Psoas muscle (tissue), 8 donors: Measurements from ENCODE around the gene OR5K2. TPM values are rescaled to one million over a fixed set of nuclear protein-coding genes. Genes with fewer than 3 reads are reported as not detected.

Source experiments
- ATAC-seq, 4 donors: fragments of 200-7000 bp; cut with Tn5 transposase; one replicate each; pipeline ENCODE4 v1.9.1; 2020; ENCODE audit warnings: moderate library complexity in 3 of 4, mild to moderate bottlenecking in 2 of 4
- DNase-seq, 2 donors: peaks; one replicate each; pipeline ENCODE4 v3.0.0-alpha.2; 2020
- H3K27ac ChIP-seq: fragments of 200-600 bp; one replicate; pipeline ENCODE4 v1.8.0; 2022
- H3K27me3 ChIP-seq, 3 donors: fragments of 200-600 bp in 1 of 3; one replicate each; pipeline versions ENCODE4 v1.6.1 to v1.8.0; 2013 to 2022; ENCODE audit warnings: low read length in 2 of 3, mild to moderate bottlenecking in 2 of 3, moderate library complexity in 1 of 3; ENCODE audit not compliant: insufficient read depth in 3 of 3
- H3K36me3 ChIP-seq, 2 donors: fragments of 200-600 bp in 1 of 2; one replicate each; pipeline versions ENCODE4 v1.6.1 to v1.8.0; 2013 to 2022; ENCODE audit warnings: low read depth in 1 of 2, mild to moderate bottlenecking in 1 of 2, moderate library complexity in 1 of 2; ENCODE audit not compliant: insufficient read depth in 1 of 2
- H3K4me1 ChIP-seq: fragments of 200-600 bp; one replicate; pipeline ENCODE4 v1.8.0; 2022
- H3K4me3 ChIP-seq: fragments of 200-600 bp; one replicate; pipeline ENCODE4 v1.8.0; 2022; ENCODE audit warnings: mild to moderate bottlenecking
- H3K9me3 ChIP-seq: fragments of 200-600 bp; one replicate; pipeline ENCODE4 v1.8.0; 2022
- WGBS, 3 donors: extraction: QIAGEN DNeasy Blood & Tissue Kit; methylation state at CpG; one replicate each; pipeline versions ENCODE4 v1.1.6 to v1.1.7; 2013; 5-methylcytosine and 5-hydroxymethylcytosine counted together
- intact Hi-C, 2 donors: fragments of 100-400 bp; cut with DNase I; formaldehyde crosslinking; loops; one replicate each; pipeline versions ENCODE4 v1.11.0 to v1.14.2; 2022
- polyA plus RNA-seq, 3 donors: library from polyadenylated mRNA; stranded (reverse); fragments of 200-250 nt; gene quantifications; one replicate each; pipeline ENCODE4 v1.2.3, GENCODE V29; 2013
- total RNA-seq, 4 donors: library from RNA; stranded (reverse); fragmentation: NEBNext Ultra II Directional in 2 of 4; extraction: Animal tissue kit (Norgen Biotek cat#: 25700) in 2 of 4; gene quantifications; one replicate each; pipeline versions ENCODE4 v1.2.1 to v1.2.4, GENCODE V29; 2021 to 2023
- TF ChIP-seq, protein P1 (sequence below): fragments of 200-600 bp; IDR thresholded peaks from one replicate; pipeline ENCODE4 v1.8.0; 2022; ENCODE audit warnings: antibody characterized with exemption
- donor health status: healthy with polysubstance abuse.
- donor health status: DM: no; HTN: no; CAD: no; lungs with moderate emphysema.
- donor health status: Bipolar disorder and iron deficiency.
- donor health status: healthy.
- donor health status: DM: yes; HTN: yes; CAD: no.
- donor health status: DM: no; HTN: no; CAD: no.
- donor health status: DM: no; HTN: no; CAD: no.
- donor health status: DM: yes; HTN: yes; CAD: no.

The OR5K2 gene
- total and polyA plus RNA-seq, 7 donors = not detected

DNA sequence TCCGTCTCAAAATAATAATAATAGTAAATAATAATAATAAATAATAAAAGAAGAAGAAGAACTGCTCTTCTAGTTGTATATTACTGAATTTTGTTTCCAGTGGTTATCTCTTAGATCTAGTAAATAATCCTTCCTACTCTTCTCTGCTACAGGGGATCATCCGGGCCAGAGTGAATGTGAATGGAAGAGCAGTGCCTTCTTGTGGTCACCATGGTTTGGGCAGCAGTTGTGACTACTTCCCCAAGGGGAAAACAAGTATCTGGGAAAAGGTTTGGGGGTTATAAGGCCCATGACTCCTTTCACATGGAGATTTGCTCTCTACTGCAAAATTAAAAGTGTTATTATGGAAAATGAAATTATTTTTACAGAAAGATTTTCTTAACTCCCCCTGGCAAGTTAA is 39.9 kb upstream of the OR5K2 start:
- ATAC-seq (no peak), DNase-seq (no peak)
- Histone ChIP-seq H3K9me3 (peaks cover 5% of the 10 kb centered on the region), H3K4me3 (no peak overlapping the region), H3K27ac (no peak overlapping the region), H3K27me3 (no peaks in the 10 kb centered on the region), H3K36me3 (no peaks in the 10 kb centered on the region), H3K4me1 (no peaks in the 10 kb centered on the region)
- TF ChIP-seq, protein P1, sequence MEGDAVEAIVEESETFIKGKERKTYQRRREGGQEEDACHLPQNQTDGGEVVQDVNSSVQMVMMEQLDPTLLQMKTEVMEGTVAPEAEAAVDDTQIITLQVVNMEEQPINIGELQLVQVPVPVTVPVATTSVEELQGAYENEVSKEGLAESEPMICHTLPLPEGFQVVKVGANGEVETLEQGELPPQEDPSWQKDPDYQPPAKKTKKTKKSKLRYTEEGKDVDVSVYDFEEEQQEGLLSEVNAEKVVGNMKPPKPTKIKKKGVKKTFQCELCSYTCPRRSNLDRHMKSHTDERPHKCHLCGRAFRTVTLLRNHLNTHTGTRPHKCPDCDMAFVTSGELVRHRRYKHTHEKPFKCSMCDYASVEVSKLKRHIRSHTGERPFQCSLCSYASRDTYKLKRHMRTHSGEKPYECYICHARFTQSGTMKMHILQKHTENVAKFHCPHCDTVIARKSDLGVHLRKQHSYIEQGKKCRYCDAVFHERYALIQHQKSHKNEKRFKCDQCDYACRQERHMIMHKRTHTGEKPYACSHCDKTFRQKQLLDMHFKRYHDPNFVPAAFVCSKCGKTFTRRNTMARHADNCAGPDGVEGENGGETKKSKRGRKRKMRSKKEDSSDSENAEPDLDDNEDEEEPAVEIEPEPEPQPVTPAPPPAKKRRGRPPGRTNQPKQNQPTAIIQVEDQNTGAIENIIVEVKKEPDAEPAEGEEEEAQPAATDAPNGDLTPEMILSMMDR = no peak
- intact Hi-C loops = no loop called here
- WGBS, 3 donors = 88 to 93% (median 90%) methylated on average over 2 of the region's 2 CpGs

- Histone ChIP-seq H3K4me3 (no peak overlapping the region), H3K27me3 (no peaks in the 10 kb centered on the region), H3K36me3 (no peaks in the 10 kb centered on the region), H3K27ac (no peak overlapping the region), H3K4me1 (no peaks in the 10 kb centered on the region), H3K9me3 (peaks cover 5% of the 10 kb centered on the region)
- intact Hi-C loops = no loop called here
- TF ChIP-seq, protein P1 = no peak
- DNase-seq = no peak
- ATAC-seq = no peak
Observed at GRCh38 chr3:98460220-98460619, 37.3 kb upstream of the OR5K2 start.

- ATAC-seq (no peak), DNase-seq (no peak)
- Histone ChIP-seq H3K4me3 (no peak within 1 kb of the TSS), H3K27me3 (no peaks in the 10 kb centered on the region), H3K36me3 (no peaks in the 10 kb centered on the region), H3K9me3 (peaks cover 5% of the 10 kb centered on the region), H3K4me1 (no peaks in the 10 kb centered on the region), H3K27ac (no peak within 1 kb of the TSS)
- WGBS, 3 donors = 54 to 69% (median 66%) methylated on average over 1 of the region's 1 CpG
- intact Hi-C loops = no loop called here
- TF ChIP-seq, protein P1 = no peak
Observed at GRCh38 chr3:98462901-98463300, 34.6 kb upstream of the OR5K2 start, which contains the start of gene OR5K1. Gene OR5K1 (plus strand): TSS chr3:98463201. CDS start chr3:98469577, 6,376 bp downstream.

DNA sequence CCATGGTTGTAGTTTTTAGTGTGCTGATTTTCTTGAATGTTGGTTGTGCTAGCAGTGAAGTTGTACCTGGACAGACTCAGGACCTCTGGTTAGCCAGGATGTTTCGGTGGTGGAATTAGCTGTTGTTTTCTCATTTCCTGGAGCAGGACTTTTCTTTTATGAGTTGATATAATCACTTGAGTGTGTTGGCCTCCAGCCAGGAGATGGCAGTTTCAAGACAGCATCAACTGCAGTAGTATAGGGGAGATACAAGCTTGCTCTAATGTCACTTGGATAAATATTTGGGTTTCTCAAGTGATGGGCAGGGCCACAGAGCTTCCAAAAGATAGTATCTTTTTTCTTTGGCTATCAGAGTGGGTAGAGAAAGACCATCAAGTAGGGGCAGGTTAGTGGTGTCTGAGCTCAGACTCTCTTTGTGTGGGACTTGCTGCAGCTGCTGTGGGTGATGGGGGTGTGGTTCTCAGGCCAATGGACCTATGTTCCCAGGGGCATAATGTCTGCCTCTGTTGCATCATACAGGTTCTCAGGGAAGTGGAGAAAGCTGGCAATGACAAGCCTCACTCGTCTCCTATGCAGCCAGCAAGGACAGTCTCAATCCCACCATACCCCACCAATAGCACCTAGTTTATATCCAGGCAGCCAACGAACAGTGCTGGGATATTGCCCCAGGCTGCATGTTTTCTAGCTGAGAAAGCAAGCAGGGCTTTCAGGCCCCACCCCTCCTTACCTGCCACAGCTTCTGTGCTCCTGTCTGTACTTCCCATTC is 14.6 kb upstream of the OR5K2 start:
- Histone ChIP-seq H3K36me3 (no peaks in the 10 kb centered on the region), H3K9me3 (peaks cover 35% of the 10 kb centered on the region)
- ATAC-seq = no peak

More for the DNA sequence above, 14.6 kb upstream of the OR5K2 start:
- H3K27me3 ChIP-seq = no peaks in the 10 kb centered on the region
- intact Hi-C loops = no loop called here
- no peaks in the 10 kb centered on the region for H3K4me1 ChIP-seq
- H3K4me3 ChIP-seq = no peak overlapping the region
- DNase-seq = no peak
- TF ChIP-seq, protein P1 = no peak
- 58 to 66% (median 61%) methylated on average over 3 of the region's 3 CpGs for WGBS, 3 donors
- H3K27ac ChIP-seq = no peak overlapping the region
